HG03045 (cell line): ENCODE results near the gene TP53.

Experiments used
- ATAC-seq: cut with Tn5 transposase; IDR thresholded peaks from one replicate; pipeline ENCODE4 v1.9.1; 2021; ENCODE audit warnings: mild to moderate bottlenecking, moderate library complexity; ENCODE audit not compliant: unreplicated experiment

TP53 gene

GRCh38 chr17:7687072-7687907 is at the start of gene TP53:
Gene TP53 (minus strand): TSS chr17:7687490. CDS start chr17:7676594, 10,896 bp downstream.
- peak; percentile 35 for ATAC-seq

GRCh38 chr17:7732981-7733539 is 45.8 kb upstream of the TP53 start:
- no peak for ATAC-seq

- no peak for ATAC-seq
Measured at GRCh38 chr17:7729816-7730215, 42.5 kb upstream of the TP53 start.

- no peak for ATAC-seq
Measured at GRCh38 chr17:7727886-7728285, 40.6 kb upstream of the TP53 start.

GRCh38 chr17:7721612-7722011 is 34.3 kb upstream of the TP53 start:
- no peak for ATAC-seq

DNA sequence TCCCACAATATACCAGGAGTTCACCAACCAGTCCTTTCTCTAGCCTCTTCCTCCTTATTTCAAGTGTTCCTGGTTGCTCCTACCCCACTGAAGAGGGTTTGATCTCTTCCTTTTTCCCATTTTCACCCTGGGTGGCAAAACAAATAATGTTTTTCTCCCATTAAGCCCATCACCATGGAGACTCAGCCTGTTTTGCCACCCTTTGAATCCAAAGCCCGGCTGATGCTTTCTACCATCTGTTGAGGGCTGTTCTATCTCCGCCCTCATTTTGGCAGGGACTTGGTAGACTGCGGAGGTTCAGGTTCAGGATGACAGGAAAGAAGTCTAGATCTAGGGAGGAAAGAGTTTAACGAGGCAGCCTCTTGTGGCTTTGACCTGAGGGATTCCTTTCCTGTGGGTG is 32.8 kb upstream of the TP53 start:
- ATAC-seq: no peak

GRCh38 chr17:7719661-7720060 is 32.4 kb upstream of the TP53 start:
- ATAC-seq: no peak

DNA sequence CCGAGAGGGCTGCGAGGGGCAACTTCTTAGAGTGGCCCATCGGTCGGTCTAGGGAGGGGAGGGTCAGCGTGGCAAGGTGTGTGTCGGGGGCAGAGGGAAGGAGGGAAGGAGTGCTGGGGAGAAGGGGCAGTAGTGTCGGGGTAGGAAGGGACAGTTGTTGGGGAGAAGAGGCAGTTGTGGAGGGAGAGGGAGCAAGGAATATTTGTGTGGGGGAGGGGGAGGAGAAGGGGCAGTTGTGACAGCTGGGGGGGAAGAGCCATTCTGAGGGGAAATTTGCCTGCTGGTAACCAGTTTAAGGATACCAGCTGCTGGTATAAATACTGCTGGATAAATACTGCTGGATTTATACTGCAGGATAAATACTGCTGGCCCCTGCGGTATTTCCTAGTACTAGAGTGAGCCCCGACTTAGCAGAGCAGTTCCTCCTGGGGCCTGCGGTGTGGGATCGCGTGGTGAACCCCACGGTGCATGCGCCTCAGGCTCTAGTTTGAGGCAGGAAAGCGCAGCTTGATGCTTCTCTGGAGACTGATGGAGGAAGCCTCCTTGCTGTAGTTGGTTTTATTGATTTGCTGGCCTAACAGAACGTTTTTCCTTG is 30.6 kb upstream of the TP53 start:
- ATAC-seq: no peak

DNA sequence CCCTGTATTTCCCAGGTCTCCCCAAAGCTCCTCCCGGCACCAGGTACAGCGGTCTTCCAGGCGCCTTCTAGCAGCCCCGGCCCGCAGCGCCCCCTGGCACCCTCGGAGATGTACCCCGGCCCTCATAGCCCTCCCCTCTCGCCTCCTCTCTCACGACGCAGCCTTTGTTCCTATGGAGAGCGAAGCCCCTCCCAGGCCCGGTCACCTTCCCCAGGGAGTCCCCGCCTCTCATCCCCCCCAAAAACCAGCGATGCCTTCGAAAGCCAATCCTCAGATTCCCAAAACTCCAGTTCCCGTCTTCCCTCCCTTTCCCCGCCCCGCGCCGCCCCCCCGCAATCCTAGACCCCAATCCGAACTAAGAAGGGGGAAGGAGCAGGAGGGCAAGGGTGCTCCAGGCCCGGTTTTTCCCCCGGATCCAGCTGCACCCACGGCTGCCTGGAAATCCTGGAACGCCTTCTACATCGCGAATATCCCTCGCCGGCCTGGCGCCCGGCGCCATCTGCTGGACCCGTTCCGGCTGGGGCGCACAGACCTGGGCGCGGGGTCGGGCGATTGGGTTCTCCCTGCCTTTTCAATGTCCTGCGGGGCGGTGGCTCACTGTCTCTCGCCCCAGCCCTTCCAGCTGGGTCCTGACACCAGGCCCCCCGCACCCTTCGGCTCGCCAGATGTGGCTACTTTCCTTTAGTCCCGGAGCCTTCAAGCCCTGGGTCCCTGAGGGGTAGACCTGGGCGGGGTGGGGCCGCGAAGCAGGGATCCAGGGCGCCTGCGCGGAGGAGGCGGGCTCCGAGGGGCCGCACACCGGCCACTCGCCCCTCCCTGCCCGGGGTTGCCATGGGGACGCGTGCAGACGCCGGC is 29.8 kb upstream of the TP53 start, which contains the start of gene DNAH2:
TSS of gene DNAH2 (plus strand) at position 844 of the 855 bp plus-strand sequence. CDS start 1,991 bp downstream, outside the sequence.
- no peak for ATAC-seq

- no peak for ATAC-seq
Measured at GRCh38 chr17:7715936-7716886, 28.9 kb upstream of the TP53 start.

GRCh38 chr17:7714721-7715594 is 27.7 kb upstream of the TP53 start:
- ATAC-seq: no peak

- ATAC-seq: no peak
Measured at GRCh38 chr17:7713782-7714181, 26.5 kb upstream of the TP53 start.

DNA sequence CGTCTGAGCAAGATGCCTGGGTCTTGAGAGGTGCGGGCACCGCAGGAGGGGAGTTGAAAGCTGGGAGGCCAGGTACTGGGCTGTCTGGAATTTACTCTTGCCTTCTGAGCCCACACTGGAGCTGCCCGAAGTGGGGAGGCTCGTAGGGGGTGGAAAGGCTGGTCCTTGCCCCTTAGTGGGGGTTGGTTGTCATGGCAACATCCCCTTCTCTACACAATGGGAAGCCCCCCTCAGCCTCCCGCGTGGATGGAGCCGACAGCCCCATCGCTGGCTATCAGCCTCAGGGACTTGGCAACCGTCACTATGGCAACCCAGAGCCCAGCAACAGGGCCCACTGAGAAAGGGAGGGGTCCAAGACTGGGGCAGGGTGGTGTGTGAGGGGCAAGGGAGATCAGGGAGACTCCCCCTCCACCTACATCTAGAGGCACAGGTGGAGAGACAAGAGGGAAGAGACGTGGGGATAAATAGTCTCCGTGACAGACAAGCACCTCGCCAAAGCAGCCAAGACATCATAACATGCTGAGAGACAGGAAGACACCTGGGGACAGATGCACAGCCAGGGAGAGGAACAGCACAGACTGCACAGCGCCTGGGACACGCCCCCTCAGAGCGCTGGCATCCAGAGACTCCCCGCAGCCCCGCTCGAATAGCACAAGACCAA is 25.0 kb upstream of the TP53 start:
- no peak for ATAC-seq

DNA sequence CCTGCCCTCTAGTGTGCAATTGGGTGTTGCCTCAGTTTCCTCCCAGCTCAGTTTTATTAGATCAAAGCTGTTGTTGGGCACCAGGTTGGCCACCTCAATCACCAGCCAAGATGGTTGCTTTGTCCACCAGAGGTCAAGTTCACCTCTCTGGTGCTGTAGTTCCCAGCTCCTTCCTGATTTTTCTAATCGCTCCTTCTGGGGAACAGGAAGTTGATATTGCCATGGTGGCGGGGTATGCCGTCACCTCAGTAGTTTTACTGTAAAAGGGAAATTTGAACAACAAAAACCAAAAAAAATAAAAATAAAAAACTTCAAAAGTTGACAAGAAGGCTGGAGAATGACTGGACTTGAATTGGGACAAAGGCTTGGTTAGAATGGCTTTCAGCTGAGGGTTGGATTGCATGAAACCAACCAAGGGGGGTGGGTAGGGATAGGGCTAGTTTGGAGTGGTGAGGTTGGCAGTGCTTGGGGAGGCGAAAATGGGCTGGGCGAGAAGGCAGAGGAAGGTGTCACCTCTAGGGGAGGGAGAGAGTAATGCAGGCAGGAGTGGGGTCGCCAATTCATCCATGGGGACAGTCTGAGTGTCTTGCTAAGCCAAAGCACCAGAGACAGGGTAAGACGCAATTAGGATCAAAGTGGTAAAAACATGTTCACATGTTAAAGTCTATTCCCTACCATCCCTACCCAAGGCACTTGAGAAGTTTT is 23.9 kb upstream of the TP53 start:
- ATAC-seq: no peak

DNA sequence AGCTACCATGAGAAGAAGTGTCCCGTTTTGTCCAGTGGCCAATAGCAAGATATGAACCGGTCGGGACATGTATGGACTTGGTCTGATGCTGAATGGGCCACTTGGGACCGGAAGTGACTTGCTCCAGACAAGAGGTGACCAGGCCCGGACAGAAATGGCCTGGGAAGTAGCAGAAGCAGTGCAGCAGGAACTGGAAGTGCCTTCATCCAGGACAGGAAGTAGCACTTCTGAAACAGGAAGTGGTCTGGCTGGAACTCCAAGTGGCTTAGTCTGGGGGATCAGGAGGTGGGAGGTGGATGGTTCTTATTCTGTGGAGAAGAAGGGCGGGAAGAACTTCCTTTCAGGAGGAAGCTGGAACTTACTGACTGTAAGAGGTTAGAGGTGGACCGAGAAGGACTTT is 23.0 kb upstream of the TP53 start:
- ATAC-seq: no peak

DNA sequence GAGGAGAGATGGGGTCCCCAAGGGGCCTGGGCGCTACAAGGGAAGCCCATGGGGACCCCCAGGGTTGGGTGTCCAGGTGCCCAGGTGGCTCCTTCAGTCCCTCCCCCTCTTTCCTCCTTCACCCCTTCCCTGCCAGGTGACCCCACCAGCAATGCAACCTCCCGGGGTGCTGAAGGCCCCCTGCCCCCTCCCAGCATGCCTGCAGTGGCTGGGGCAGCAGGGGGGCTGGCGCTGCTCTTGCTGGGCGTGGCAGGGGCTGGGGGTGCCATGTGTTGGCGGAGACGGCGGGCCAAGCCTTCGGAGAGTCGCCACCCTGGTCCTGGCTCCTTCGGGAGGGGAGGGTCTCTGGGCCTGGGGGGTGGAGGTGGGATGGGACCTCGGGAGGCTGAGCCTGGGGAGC is 21.7 kb upstream of the TP53 start:
- no peak for ATAC-seq

GRCh38 chr17:7707858-7708750 is 20.8 kb upstream of the TP53 start:
- ATAC-seq: no peak
